ENCODE measurements around the gene EEF1G.
"Not testable (repeated sequence)": the region's sequence is repeated elsewhere in the genome, so short reads cannot be mapped to it uniquely, and the experiment has no call there.

The EEF1G gene

DNA sequence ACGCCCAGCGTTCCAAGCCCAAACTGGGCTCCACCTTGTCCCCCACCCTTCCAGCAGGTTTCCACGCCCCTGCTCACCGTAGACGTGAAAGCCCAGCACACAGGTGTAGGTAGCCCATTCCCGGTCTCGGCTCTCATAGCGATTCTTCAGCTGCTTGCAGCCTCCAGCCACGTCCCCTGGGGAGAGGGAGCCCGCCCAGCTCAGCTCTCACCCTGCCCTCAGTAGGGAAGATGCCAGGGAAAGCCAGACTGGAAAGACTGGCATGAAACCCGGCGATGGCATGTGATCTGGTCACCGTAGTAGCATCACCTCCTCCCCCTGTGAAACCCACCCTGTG, 29.3 kb upstream of the EEF1G start:
- DNase-seq: no peak

DNA sequence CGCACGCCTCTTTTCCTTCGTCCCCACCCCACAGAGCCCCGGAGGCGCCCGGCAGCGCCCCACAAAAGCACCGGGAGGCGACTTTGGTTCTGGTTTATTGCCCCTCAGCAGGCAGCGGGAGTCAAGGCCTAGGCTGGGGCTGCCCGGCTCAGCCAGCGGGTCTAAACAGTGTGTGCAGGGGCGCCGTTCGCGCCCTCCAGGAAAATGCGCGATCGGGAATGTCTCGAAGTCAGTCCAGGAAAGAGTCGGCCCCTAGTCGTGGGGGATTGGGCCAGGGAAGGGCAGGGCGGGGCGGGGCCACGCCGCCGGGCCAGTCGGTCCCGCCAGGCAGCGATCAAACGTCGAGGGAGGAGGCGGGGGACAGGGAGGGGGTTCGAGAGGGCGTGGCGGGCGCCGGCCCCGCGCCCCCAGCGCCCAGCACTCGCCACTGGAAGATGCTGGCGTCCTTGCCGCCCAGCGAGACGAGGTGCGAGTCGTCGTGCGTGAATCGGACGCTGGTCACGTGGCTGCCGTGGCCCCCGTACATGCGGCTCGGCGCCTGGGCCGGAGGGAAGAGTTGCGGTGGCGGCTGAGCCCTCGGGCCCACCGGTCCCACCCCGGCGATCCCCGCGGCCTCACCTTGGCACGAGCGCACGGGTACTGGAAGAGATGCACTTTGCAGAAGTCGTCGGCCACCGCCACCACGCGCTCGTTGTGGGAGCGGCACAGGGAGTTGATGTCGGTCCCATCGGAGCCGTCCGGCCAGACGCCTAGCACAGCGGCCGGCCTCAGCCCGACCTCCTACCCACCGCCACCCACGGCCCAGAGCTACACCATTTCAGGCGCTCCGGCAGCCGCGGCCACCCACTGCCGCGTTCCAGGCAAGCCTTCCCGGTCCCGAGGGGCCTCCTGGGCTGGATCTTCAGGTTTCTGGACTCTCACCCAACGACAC, 28.7 kb upstream of the EEF1G start:
- no peak for DNase-seq

DNA sequence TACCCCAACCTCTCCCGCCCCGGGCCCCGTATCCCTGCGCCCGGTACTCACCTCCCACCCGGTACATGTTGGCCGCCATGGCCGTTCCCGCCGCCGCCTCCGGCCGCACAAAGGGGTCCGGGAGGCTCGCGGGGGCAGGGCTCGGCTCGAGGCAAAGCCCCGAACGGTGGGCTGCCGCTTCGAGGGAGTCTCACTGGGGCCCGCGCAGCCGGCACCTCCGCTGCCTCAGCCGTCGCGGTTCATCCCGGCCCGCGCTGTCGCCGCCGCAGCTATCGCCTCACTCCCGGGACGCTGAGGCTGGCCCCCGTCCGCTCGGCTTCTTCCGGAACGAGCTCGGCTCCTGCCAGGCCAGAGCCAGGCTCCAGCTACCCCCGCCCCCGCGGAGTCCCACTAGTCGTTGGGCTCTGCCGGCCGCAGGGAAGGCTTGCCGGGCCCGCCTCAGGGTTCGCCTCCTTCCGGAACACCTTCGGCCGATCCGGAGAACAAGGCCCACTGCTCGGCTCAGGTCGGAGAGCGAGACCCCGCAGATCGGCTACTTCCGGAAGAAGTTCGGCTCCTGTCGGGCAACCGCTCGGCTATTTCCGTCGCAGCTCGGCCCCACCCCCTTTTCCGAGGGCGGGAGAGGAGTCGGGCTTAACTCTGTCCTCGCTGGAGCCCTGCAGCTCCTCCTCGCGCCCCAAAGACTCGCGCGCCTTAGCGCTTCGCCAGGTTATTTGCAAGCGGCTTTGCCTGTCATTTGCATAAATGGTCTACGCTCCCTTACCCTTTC, 27.9 kb upstream of the EEF1G start, which contains the start of gene MTA2:
TSS of gene MTA2 (minus strand) at position 494 of the 769 bp plus-strand sequence. CDS start at position 79, 415 bp downstream.
- DNase-seq: peak; percentile 99

DNA sequence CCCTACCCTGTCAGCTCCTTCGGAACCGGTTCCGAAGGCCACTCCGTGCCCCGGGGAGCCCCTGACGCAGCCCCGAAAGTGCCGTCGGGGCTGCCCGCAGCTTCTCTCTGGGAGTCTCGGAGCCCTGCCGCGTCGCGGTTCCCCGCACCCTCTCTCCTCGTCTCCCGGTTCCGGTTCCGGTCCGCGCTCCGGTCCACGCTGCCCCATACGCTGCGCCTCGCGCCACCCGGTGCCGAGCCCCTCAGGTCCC, 27.4 kb upstream of the EEF1G start:
- DNase-seq: peak; percentile 35

DNA sequence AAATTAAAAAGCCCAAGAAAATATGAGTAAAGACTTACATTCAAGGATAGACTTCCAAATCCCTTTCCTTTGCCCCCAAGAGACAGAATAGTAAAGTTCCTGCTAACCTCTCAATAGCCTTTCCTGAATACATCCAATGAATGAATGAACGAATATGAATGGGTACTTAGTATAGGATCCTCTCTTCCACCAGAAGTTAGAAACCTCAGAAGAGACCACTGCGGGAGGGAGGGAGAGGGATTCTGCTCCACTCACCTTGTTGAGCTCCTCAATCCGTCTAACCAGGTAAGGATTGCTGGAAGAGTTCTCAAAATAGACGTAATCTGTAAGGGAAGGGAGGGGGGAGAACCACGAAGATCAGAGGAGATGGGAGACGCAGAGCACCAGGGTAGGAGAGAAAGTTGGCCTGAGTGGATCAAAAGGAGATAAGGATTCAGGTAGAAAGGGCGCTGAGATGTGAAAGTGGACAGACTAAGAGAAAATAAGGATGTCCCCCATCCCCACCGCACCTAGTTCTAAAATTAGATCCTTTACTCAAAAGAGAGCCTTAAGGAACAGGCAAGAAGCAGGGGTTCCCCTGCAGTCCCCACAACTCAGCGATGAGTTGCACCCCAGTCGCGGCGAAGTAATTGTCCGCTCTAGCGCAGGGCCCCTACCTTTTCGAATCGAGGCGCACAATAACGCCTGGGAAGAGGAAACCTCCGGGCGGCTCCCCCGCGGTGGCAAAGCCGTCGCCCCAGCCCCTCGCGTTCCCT, 26.9 kb upstream of the EEF1G start:
- DNase-seq: no peak

DNA sequence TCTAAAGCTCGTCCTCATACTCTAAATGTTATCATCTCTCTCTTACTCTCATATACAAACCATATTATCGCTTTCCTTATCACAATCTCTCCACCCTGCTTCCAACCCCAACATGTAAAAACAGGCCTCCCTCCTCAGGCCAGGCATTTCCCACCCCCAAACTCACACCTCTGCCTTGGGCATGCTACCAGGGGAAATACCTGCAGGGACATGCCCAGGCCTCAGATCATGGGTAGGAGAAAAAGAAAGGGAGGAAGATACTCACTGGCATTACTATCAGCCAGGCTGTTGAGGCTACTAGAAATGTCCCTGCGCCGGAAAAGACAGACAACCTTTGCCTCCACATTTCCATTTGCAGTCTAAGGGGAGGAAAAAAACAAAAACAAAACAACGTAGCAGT, 26.2 kb upstream of the EEF1G start:
- DNase-seq: no peak

DNA sequence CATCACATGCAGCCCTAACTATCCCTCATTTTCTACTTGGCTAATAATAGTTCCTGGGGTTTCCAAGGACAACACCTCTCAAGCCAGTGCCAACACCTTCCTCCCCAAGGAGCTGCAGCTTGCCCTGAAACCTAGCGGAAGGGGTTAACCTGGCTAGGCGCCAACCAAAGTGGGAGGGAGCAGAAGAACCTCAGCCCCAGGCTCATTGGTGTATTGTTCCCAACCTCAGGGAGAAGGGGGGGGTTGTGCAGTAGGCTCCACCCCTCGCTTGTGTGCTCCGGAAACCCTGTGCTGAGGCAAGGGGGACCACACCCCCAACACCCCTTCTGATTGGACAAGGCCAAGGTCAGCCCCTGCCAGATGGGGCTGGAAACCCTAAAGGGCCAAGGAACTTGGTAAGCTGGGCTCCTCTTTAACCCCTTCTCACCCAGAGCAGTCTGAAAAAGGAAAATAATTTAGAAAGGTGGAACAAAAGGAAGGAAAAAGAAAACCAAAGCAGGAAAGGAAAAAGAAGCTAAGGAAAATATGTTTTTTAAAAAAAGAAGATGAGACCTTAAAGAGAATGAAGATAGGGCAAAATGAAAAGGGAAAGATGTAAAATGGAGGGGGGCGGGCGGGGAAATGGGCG, 25.5 kb upstream of the EEF1G start:
- peak; percentile 97 for DNase-seq

DNA sequence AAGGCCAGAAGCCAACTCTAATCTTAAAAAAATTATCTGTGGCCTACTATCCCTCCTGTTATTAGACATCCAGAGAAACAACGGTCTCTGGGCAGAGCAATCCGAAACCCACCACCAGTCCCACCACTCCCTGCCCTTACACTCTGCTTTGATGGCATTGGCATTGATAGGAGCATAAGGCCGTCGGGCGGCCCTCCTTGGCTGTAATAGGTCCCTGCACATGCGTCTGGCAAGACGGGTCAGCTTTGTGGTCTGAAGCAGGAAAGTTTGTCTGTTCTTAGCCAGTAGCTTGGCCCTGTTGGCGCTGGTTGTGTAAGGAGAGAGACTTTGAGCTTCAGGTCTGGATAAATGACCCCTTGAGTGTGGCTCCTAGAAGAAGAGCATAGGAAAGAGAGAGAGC, 21.4 kb upstream of the EEF1G start:
- no peak for DNase-seq

DNA sequence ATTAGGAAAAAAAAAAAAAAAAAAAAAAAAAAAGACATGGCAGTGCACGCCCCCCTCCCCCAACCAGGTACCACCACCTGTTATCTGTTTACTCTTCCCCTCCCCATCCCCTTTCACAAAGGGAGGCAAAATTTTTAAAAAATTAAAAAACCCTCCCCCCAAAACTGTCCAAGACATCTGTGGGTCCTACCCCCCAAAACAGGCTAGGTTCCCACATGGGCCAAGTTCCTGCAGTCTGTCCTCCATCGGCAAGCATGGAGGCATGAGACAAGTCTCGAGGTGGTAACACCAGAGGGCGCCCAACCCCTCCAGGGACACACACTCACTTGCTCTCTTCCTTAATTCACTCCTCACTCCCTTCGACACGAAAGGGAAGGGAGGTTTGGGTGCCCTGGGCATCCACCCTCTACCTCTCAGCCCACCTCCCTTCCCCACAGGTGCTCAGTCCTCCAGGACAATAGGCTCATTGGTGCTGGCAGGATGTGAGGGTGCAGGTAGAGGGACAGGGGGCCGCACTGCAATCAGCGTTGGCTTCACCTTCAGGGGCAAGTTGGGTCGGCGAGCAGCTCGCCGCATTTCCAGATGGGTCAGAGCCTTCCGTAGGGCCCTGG, 19.8 kb upstream of the EEF1G start:
- peak; percentile 83 for DNase-seq

DNA sequence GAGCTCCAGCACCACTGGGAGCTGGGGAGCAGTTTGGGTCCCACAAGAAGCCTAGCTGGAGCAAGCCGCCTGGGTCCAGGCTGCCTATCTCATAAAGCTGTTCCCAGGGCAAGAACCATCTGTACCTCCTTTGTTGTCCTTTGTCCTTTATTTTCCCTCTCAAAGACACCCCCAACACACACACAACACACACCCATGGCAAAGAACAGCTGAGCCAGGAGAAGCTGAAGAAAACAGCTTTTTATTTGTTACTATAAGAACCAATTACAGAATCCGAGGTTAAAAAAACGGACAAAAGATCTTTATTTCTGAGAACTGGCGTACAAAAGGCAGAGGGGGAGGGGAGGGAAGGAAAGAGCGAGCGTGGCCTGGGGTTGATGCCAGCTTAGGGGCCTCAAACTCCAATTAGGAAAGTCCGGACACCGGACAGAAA, 19.3 kb upstream of the EEF1G start:
- DNase-seq: no peak

DNA sequence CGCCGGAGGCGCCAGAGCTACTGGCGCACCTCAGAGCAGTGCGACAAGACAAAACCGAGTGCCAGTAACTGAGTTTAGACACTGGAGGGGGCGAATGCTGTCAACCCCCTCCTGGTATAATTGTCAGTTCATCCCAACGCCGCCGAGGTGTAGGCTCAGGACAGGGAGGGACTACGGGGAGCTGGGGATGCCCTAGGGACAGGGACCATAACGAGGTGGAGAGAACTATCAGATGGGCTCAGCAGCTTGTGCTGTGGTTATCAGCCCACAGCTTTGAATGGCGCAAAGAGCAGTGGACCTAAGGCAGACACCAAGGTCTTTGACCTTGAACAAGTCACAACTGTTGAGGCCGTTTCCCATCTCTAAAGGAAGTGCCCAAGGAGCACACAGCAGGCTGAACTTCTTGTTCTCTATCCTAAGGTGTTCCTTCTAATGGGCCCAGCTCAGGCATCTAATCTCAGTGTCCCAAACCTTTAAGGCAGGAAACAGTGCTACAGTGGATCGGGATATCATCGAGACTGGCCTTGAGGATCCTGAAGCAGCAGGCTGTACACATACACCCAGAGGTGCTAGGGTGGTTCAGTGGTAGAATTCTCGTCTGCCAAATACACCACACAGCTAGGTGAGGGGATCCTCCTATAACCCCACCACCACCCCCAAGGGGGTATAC, 18.6 kb upstream of the EEF1G start:
- no peak for DNase-seq

DNA sequence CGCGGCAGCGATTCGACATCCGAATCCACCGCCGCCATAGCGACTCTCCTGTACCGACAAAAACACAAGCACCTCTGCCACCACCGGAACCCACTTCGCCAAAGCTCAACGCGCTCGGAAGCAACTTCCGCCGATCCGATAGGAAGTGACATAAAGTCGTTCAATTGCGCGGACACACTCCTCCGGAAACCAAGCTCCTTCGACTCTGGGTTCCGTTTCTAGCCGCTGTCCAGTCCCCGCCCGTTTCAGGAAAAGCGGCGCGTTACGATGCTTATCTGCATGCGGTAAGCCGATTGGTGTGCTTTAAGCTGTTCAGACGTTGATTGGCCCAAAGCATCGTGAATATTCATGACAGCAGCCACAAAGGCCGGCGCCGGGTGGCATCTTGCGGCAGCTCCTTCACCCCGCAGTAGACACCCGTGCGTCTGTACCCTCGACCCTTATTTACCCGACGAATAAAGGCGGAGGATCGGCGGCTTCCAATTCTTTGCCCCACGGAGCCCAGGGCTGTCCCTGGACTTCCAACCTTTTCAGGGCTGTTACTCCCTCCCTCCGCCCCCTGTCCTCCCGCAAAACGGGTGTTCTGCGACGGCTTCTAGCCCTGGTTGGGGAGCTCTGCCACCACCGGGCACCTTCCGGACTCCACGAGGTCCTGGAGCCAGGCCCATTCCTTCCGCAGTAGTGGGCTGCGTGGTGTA, 17.9 kb upstream of the EEF1G start, which contains the start of gene TUT1:
TSS of gene TUT1 (minus strand) at position 76 of the 698 bp plus-strand sequence. CDS start at position 38, 38 bp downstream.
- peak; percentile 99 for DNase-seq

DNA sequence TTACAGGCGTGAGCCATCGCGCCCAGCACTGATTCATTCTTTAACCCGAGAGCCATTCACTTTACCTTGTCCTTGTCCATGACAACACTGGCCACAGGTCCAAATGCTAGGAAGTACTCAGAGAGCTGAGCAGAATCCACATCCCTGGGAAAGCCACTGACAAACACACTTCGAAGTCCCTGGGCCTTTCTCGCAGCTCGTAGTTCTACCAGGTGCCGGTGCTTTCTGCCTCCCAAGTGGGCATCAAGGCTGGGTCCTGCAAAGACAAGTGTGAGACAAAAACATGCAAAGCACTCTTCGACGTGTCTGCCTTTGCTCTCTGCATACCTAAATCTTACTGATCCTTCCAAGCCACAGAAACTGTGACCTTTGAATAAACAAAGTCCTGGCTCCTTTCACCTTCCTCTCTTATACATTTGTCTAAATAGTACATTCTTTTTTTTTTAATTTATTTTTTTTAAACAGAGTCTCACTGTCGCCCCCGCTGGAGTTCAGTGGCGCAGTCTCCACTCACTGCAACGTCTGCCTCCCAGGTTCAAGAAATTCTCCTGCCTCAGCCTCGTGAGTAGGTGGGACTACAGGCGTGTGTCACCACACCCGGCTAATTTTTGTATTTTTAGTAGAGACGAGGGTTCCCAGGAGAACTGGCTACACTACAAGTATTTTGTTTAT, 15.4 kb upstream of the EEF1G start:
- no peak for DNase-seq

DNA sequence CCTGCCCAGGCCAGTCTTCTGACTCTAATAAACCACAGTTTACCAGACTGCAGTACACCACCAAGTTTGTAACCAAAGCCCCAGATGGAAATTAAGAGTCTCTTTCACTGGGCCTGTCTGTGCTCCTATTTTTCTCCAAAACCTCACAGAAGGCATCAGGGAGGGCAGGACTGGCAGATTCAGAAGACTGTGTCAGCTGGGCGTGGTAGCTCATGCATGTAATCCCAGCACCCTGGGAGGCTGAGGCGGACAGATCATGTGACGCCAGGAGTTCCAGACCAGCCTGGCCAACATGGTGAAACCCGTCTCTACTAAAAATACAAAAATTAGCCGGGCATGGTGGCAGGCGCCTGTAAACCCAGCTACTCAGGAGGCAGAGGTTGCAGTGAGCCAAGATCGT, 11.7 kb upstream of the EEF1G start:
- not testable (repeated sequence) for DNase-seq

DNA sequence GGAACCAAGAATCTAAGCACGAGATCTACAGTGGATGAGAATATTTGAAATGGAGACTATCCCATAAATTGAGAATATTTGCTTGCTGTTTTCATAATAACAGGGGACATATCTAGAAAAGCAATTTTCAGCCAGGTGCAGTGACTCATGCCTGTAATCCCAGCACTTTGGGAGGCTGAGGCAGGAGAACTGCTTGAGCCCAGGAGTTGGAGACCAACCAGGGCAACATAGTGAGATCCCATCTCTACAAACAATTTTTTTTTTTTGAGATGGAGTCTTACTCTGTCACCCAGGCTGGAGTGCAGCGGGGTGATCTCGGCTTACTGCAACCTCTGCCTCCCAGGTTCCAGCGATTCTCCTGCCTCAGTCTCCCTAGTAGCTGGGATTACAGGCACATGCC, 8.0 kb upstream of the EEF1G start:
- DNase-seq: not testable (repeated sequence)

DNA sequence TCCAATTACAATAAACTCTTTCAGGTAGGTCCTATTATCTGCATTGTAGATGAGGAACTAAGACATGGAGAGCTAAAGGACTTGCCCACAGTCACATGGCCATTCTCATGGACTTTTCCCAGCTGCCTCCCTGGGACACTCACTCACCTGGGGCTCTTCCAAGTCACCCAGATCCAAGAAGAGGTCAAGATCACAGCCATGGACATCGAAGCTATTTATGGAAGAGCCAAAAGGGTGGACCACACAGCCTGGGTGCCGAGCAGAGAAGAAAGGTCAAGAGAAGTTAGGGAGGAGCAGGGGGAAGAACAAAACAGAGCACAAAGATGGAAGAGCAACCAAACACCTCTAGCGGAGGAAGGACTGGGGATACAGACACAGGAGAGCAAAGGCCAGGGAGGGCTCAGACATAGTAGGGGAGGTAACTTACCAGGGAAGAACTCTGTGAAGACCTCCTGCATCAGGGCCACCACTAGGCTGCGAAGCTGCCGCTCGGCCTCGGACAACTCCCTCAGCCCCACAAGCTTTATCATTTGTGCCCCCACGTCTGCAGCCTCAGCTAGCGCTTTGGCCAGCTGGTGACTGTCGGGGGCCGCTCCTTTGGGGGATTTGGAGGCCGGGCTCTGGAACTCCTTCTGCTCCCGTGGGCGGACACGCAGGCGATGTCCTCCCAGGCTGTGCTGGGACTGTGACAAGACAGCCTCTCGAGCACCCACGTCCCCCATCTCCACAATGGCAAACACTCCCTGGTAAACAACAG, 7.4 kb upstream of the EEF1G start:
- no peak for DNase-seq

DNA sequence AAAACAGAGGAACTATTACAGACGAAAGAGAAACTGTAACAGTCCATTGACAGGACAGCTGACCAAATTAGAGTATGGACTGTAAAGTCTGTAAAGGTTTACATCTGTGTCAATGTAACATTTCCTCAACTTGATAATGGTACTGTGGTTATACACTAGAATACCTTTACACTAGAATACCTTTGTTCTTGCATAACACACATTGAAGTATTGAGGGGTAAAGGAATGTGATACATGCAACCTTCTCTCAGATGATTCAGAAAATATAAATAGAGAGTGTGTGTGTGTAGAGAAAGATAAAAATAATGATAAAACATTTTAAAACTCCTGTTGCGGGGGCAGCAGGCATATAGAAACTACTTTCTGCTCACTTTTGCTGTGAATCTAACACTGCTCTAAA, 5.6 kb upstream of the EEF1G start:
- no peak for DNase-seq

DNA sequence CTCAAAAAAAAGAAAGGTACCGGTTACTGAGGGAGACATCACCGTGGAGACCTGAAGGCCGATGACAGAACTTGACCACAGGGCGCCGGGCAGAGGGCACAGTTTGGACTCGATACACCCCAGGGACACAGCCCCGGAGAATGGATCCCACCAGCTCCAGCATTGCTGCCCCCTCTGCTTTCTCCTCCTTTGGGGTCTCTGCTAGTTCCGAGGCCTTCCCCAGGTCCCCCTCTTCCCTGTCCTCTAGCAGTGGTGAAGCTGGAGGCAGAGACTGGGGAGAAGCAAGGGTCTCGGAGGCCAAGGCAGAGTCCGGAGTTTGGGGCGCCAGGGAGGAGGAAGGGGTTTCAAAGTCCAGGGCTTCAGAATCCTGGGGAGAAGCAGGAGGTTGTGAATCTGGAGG, 4.8 kb upstream of the EEF1G start:
- DNase-seq: no peak

DNA sequence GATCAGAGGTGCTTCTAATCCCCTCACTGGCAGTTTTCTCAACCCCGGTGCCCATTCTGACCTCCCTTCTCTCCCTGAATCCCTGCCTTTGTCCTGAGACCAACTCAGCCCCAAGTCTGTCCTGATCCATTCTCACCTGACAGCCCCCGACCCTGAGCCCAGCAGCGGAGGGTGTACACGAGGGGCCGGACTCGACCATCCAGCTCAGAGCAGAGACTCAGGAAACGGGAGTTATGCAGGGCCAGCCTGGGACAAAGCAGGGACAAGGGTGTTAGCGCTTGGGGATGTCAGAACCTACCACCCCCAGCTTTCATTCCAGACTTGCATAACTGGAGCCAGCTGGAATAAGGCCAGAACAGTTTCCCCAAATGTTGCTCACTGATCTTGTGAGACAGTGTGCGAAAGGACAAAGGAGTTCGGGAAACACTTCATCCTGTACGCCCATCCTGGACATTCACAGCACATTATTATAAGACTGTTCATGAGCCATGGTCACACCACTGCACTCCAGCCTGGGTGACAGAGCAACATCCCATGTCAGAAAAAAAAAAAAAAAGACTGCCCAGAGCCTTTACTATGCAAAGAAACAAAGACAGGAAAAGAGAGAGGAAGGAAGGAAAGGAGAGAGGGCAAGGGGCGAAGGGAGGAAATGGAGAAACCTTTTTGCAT, 3.5 kb upstream of the EEF1G start:
- DNase-seq: peak; percentile 91

Data from inflammatory macrophage treated with lipopolysaccharide for 4 hours (primary cell).